Heart left ventricle (tissue), 13 donors: Measurements from ENCODE around the gene SMIM3.

ENCODE experiments used
- POLR2A ChIP-seq, 2 donors: fragments of 450-650 bp; IDR thresholded peaks; one replicate each; pipeline ENCODE4 v1.6.1; 2017; ENCODE audit warnings: antibody characterized with exemption in 2 of 2, mild to moderate bottlenecking in 2 of 2, moderate library complexity in 2 of 2
- TF ChIP-seq, protein P1 (sequence below), 12 donors: fragments of 200-600 bp; sonication (generic) in 4 of 12; IDR thresholded peaks; one replicate each; pipeline versions ENCODE4 v1.5.0 to v1.8.0; 2018 to 2022; ENCODE audit warnings: antibody characterized with exemption in 12 of 12, mild to moderate bottlenecking in 5 of 12
- donor health status: ischemic (EF 13 %, LVEDD 7.1; RV severe dilation, severe dysfunction).
- donor health status: DM: no; HTN: yes; CAD: no.
- donor health status: DM: no; HTN: no; CAD: no.
- donor health status: ischemic (EF 25% LVEDD 6.9; RV normal size, moderate dysfunction).
- donor health status: ischemic (EF 25% LVEDD 5.7; RV mildly dilated, moderate dysfunction).
- donor health status: ischemic (EF 35%, LVEDD 5.7; RV mildly dilated, moderate dysfunction).
- donor health status: nonischemic (EF 11% LVEDD 7.7; RV severe dilation, severe dysfunction).
- donor health status: DM: yes; HTN: yes; CAD: no.
- donor health status: PGD.
- donor health status: ischemic (EF 29% LVEDD 5.4; RV normal size, mild dysfunction).
- donor health status: nonischemic (EF 23%, LVEDD 6.1; RV moderate dilation, normal function).

DNA sequence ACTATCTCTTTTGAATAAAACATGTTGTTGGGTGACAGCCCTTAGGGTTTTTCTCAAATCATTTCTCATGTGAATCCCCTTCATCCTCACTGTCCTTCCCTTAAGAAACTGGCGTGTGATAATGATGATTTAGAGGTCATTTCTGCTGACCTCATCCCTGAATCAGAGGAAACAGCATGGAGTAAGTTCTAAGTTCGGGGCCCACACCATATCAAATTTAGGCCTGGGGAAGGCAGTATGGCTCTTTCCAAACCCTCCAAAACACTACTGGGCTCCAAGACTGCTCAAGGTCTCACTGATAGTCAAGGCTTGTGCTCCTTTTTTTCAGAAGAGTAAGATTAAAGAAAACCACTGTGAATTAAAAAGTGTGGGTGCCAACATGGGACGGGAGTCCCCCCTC, 872 bp upstream of the SMIM3 start:
- TF ChIP-seq, protein P1, sequence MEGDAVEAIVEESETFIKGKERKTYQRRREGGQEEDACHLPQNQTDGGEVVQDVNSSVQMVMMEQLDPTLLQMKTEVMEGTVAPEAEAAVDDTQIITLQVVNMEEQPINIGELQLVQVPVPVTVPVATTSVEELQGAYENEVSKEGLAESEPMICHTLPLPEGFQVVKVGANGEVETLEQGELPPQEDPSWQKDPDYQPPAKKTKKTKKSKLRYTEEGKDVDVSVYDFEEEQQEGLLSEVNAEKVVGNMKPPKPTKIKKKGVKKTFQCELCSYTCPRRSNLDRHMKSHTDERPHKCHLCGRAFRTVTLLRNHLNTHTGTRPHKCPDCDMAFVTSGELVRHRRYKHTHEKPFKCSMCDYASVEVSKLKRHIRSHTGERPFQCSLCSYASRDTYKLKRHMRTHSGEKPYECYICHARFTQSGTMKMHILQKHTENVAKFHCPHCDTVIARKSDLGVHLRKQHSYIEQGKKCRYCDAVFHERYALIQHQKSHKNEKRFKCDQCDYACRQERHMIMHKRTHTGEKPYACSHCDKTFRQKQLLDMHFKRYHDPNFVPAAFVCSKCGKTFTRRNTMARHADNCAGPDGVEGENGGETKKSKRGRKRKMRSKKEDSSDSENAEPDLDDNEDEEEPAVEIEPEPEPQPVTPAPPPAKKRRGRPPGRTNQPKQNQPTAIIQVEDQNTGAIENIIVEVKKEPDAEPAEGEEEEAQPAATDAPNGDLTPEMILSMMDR (IDR thresholded peaks at IDR 0.05) = no peak
- no peak for TF ChIP-seq POLR2A (IDR thresholded peaks at IDR 0.05)
